SU-DHL-6 (cell line): Measurements from ENCODE around the gene ELAPOR1.
A peak's percentile ranks its signal among the peaks of the same experiment; 100 is the strongest.

Source experiments
- H2AFZ ChIP-seq: fragments of 200-600 bp; sonication (generic); 2 replicates; pipeline ENCODE4 v1.6.1; 2014; ENCODE audit warnings: low read depth, mild to moderate bottlenecking, moderate library complexity, mixed read lengths, antibody characterized with exemption, low read length; ENCODE audit not compliant: severe bottlenecking
- H3F3A ChIP-seq: fragments of 200-600 bp; shearing (Covaris generic); 2 replicates; pipeline ENCODE4 v1.6.0; 2016; ENCODE audit warnings: antibody characterized with exemption, mild to moderate bottlenecking; ENCODE audit not compliant: insufficient read depth
- H3K27ac ChIP-seq: fragments of 200-600 bp; sonication (generic); 2 replicates; pipeline ENCODE4 v1.5.1; 2016; ENCODE audit warnings: low read depth, mild to moderate bottlenecking, low read length, moderate library complexity, mixed read lengths
- H3K27me3 ChIP-seq: fragments of 200-600 bp; sonication (generic), shearing (Covaris generic); 2 replicates; pipeline ENCODE4 v1.6.0; 2014; ENCODE audit warnings: mild to moderate bottlenecking, low read length
- H3K36me3 ChIP-seq: fragments of 200-600 bp; sonication (generic); 2 replicates; pipeline ENCODE4 v1.6.1; 2014; ENCODE audit warnings: mild to moderate bottlenecking, low read length, mixed read lengths
- H3K4me2 ChIP-seq: fragments of 300-600, 200-600 bp; shearing (Covaris generic), sonication (generic); 2 replicates; pipeline ENCODE4 v1.6.0; 2014; ENCODE audit warnings: low read length, low read depth, mild to moderate bottlenecking; ENCODE audit not compliant: poor library complexity, severe bottlenecking
- H3K4me3 ChIP-seq: fragments of 200-600 bp; sonication (generic); 2 replicates; pipeline ENCODE4 v1.5.1; 2014; ENCODE audit warnings: antibody characterized with exemption, low read length, mild to moderate bottlenecking, mixed read lengths; ENCODE audit not compliant: insufficient read depth, poor library complexity, severe bottlenecking
- H3K79me2 ChIP-seq: fragments of 200-600 bp; sonication (generic); 2 replicates; pipeline ENCODE4 v1.6.1; 2014; ENCODE audit warnings: mild to moderate bottlenecking, low read length, moderate library complexity; ENCODE audit not compliant: insufficient read depth
- H3K9ac ChIP-seq: fragments of 200-600 bp; sonication (generic); 2 replicates; pipeline ENCODE4 v1.7.0; 2014; ENCODE audit warnings: mild to moderate bottlenecking, low read length
- H3K9me2 ChIP-seq: fragments of 200-600 bp; sonication (generic); replicated peaks from 2 replicates; pipeline ENCODE4 v1.6.1; 2014; ENCODE audit warnings: low read length; ENCODE audit not compliant: insufficient read depth
- H3K9me3 ChIP-seq: fragments of 200-600 bp; sonication (generic); 2 replicates; pipeline ENCODE4 v1.6.1; 2014; ENCODE audit warnings: low read length, mixed read lengths; ENCODE audit not compliant: insufficient read depth
- H4K20me1 ChIP-seq: fragments of 200-600 bp; sonication (generic); 2 replicates; pipeline ENCODE4 v1.6.1; 2014; ENCODE audit warnings: low read depth, mild to moderate bottlenecking, antibody characterized with exemption, low read length, moderate library complexity, mixed read lengths
- CTCF ChIP-seq: fragments of 200-600 bp; sonication (generic); IDR thresholded peaks from one replicate; pipeline ENCODE4 v1.5.1; 2017; ENCODE audit warnings: antibody characterized with exemption, mild to moderate bottlenecking, low read length, moderate library complexity; ENCODE audit not compliant: insufficient read depth, poor library complexity, severe bottlenecking
- EZH2phosphoT487 ChIP-seq: fragments of 200-600 bp; sonication (generic), shearing (Covaris generic); conservative IDR thresholded peaks from 2 replicates; pipeline ENCODE4 v1.6.1; 2018; ENCODE audit warnings: mild to moderate bottlenecking, antibody characterized with exemption, low read length, moderate library complexity, mixed read lengths

ELAPOR1 gene

DNA sequence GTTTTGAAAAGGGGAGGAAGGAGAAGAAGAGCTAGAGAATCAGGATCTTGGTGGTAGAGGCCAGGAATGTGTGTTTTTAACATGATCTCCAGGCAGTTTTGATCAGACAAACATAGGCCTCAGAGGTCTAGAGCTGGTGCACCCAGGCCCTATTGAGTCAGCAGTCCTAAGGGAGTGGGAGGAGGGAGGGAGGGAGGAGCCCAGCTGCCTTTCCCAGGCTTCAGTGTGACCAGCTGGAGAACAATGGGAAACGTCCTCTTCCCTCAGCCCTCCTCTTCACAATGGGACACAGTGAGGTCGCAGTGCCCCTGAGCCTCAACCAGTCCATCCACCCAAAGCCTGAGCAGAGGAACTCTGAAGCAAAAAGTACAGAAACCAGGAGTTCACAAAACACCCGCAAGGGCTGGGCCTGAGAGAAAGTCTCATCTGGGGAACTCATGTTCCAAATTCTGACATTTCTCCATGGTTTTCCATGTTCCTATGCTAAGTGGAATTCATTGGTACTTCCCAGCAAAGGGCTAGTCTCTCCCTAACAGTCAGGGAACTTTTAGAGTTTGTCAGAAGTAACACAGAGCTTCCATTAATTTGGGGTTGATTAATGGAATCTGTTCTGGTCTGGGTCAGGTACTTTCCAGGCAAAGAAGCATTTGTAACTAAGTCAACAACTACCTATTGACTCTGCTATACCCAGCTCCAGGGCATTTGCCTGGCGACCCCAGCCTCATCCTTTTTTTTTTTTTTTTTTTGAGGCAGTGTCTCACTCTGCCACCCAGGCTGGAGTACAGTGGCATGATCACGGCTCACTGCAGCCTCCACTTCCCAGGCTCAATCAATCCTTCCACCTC, 37.5 kb downstream of the ELAPOR1 start:
- Histone ChIP-seq H3K9ac (no peak overlapping the region), H3K9me3 (no peaks in the 10 kb centered on the region), H4K20me1 (no peaks in the 10 kb centered on the region), H2AFZ (no peak overlapping the region), H3K79me2 (no peaks in the 10 kb centered on the region), H3K4me3 (no peak overlapping the region), H3K4me2 (no peak overlapping the region), H3K27ac (no peak overlapping the region), H3K9me2 (no peaks in the 10 kb centered on the region), H3K36me3 (no peaks in the 10 kb centered on the region), H3K27me3 (no peaks in the 10 kb centered on the region), H3F3A (peaks cover 24% of the 10 kb centered on the region)
- TF ChIP-seq EZH2phosphoT487 (no peak), CTCF (no peak)

DNA sequence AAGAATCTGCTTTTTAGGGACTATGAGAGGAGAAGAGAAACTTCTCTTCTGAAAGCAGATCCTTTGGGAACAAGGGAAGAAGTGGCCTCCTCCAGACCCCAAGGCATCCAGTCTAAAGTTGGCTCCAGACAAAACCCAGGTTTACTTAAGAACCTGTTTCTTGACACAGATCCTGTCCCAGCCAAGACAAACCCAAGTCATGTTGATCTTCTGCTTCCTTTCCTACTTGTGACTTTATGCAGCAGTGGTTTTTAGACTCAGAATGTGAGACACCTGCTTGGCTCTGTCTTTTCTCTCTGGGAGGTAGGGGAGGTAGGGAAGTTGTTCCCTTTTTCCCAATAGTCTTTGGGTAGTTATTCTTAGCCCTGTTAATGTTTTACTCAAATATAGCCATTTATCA, 38.3 kb downstream of the ELAPOR1 start:
- no peaks in the 10 kb centered on the region for H3K27me3 ChIP-seq
- H3K4me2 ChIP-seq, result no peak overlapping the region
- H3K9me2 ChIP-seq, result no peaks in the 10 kb centered on the region
- H3K9me3 ChIP-seq, result no peaks in the 10 kb centered on the region
- H2AFZ ChIP-seq, result no peak overlapping the region
- no peak overlapping the region for H3K4me3 ChIP-seq
- H3K27ac ChIP-seq, result peak overlapping the region; percentile 36; the same call in 1 of the 2 replicates
- TF ChIP-seq EZH2phosphoT487 (no peak), CTCF (no peak)
- H4K20me1 ChIP-seq, result no peaks in the 10 kb centered on the region
- no peaks in the 10 kb centered on the region for H3K36me3 ChIP-seq
- H3K79me2 ChIP-seq, result no peaks in the 10 kb centered on the region
- peaks cover 24% of the 10 kb centered on the region for H3F3A ChIP-seq
- no peak overlapping the region for H3K9ac ChIP-seq

DNA sequence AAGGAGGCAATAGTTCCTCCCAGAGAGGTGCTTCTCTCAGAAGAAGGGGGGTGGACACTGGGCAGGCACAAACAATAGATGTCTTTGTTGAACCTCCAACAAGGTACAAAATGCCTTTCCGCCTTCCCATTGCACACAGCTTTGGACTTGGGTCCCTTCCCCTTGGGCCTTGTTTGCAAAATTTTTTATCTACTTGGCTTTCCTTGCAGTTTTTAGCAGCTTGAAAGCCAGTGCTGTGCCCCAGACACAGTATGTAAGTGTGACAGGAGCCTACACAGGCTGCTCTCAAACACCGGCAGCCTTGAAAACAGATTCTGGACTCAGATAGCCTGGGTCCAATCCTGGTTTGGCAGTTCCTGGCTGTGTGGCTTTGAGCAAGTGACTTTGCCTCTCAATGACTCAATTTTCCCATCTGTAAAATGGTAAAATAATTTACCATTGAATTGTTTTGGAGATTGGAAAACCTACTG, 43.0 kb downstream of the ELAPOR1 start:
- no peak for TF ChIP-seq EZH2phosphoT487
- TF ChIP-seq CTCF, result no peak
- H4K20me1 ChIP-seq, result no peaks in the 10 kb centered on the region
- no peak overlapping the region for H3K27ac ChIP-seq
- H3K9me2 ChIP-seq, result no peaks in the 10 kb centered on the region
- no peak overlapping the region for H3K9ac ChIP-seq
- H3K27me3 ChIP-seq, result no peaks in the 10 kb centered on the region
- H3K9me3 ChIP-seq, result no peaks in the 10 kb centered on the region
- no peaks in the 10 kb centered on the region for H3K79me2 ChIP-seq
- H3K36me3 ChIP-seq, result no peaks in the 10 kb centered on the region
- peaks cover 24% of the 10 kb centered on the region for H3F3A ChIP-seq
- H3K4me2 ChIP-seq, result no peak overlapping the region
- no peak overlapping the region for H3K4me3 ChIP-seq
- no peak overlapping the region for H2AFZ ChIP-seq
